Hematopoietic multipotent progenitor cell treated with erythropoietin and hydrocortisone succinate and interleukin-3 and kit ligand, for 6 days (in vitro differentiated cells): ENCODE results near the gene CRIM1.
"Not testable (repeated sequence)": the region's sequence is repeated elsewhere in the genome, so short reads cannot be mapped to it uniquely, and the experiment has no call there.

Source experiments
- DNase-seq: peaks from one replicate; pipeline ENCODE4 v3.0.0-alpha.2; 2015

CRIM1 gene

DNA sequence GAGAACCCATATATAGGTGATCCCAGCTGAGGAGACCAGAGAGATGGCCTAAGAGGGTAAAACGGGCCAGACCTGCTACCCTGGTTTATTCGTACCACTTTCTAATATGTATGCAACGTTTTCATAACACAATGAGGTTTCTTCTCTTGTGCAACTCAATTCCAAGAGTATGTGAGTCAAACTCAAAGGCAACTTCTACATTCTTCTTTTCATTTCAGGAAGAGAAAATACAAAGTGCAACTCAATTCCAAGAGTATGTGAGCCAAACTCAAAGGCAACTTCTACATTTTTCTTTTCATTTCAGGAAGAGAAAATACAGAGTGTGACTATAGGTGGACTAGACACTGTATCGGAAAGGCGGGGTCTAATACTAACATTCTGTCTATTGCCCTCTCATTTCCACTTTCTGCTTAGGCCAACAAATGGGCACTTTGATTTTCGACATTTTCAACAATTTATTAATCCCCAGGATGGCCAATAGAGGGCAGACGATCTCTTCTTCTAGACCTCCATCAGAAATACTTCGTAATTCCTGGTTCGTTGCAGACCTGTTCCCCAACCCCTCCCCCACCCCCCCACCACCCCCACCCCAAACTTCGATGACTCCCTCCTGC is 3.7 kb upstream of the CRIM1 start:
- peak; percentile 77 for DNase-seq

DNA sequence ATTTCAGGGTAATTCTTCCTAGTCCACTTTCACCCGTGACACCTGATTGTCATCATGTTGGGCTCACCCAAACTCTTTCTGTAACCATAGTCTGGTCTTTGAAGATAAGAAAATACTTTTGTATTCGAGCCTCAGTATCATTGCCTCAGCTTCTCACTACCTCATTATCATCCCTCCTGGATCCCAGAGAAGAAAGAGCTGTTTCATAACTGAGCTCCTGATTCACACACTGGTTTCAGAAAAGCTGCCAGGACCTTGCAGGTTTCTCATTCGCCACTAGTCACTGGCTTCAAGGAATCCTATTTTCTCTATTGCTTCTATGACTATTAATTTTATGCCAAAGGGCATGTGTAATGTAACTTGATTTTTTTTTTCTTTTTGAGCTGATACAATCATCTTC is 2.9 kb upstream of the CRIM1 start:
- DNase-seq, result peak; percentile 55

DNA sequence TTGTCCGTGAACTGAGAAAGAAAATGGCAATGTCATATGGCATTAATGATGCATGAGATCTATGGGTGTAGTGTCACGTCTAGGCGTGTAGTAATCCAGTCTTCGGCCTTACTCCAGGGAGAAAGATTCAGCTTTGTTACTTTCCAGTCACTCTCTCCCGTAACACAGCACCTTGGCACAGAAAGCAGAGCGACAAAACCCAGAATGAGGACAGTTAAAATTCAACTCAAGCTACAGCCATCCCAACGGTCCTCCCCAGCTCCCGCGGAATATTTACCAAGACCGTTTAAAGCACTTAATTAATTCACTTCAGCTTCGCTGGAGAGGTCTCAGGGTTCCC is 797 bp upstream of the CRIM1 start:
- DNase-seq, result no peak

DNA sequence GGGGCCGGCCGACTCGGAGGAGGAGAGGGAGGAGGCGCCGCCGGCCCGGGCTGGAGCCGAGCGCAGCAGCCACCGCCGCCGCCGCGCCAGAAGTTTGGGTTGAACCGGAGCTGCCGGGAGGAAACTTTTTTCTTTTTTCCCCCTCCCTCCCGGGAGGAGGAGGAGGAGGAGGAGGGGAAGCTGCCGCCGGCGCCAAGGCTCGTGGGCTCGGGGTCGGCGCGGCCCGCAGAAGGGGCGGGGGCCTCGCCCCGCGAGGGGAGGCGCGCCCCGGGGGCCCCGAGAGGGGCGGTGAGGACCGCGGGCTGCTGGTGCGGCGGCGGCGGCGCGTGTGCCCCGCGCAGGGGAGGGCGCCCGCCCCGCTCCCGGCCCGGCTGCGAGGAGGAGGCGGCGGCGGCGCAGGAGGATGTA is 316 bp downstream of the CRIM1 start:
- no peak for DNase-seq

DNA sequence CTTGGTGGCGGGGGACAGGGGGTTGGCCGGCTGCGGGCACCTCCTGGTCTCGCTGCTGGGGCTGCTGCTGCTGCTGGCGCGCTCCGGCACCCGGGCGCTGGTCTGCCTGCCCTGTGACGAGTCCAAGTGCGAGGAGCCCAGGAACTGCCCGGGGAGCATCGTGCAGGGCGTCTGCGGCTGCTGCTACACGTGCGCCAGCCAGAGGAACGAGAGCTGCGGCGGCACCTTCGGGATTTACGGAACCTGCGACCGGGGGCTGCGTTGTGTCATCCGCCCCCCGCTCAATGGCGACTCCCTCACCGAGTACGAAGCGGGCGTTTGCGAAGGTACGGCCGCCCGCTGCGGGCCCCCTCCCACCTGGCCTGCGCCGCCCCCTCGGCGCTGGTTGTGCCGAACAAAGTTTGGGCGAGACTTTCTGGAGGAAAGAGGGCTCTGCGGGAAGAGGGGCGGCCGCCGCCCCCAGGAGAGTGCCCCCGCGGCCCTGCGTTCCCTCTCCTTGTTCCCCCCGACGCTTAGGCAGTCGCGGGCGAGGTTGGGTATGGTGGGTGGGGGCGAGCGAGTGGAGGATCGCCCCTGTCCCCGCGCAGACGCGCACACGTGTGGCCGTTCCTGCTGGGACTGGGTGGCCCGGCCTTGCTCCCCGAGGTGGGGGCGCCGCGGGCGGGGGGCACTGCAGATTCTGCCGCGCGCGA is 866 bp downstream of the CRIM1 start:
- peak; percentile 53 for DNase-seq

DNA sequence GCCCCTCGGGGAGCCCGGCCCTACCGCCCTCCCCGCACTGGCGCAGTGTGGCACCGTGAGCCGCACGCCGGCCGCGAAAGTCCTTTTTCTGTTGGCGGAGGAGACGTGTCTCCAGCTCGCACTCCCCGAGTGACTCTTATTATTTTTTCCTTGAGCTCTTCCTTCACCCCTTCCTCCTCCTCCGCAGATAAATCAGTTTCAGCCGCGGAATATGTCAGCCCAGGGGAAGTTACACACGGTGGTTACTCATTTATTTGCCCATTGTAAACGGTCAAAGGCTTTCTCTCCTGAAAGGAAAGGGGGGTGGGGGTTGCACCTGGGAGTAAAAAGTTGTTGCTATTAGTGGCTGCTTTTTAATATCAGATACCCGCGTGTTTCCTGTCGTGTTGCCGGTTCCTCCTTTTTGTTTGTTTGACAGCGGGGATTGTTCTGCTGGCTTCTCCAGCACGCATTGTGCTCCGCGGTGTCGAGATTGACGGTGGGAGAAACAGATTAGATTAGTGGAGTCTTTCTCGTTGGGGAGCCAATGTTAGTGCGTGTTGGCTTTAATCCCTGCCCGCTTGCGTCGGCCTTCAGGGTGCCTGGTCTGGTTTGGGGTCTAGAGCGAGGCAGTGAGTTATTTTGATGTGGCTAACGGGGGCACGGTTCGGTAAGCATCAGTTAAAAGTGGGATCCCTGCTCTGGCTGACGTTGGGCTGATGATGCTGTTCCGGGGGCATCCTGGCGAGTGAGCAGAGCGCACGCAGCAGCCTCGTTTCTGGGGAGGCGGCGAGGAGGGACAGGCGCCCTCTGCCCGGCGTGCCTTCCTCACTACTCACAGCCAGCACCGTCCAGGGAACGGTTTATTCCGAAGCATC is 1.6 kb downstream of the CRIM1 start:
- DNase-seq, result peak; percentile 41

DNA sequence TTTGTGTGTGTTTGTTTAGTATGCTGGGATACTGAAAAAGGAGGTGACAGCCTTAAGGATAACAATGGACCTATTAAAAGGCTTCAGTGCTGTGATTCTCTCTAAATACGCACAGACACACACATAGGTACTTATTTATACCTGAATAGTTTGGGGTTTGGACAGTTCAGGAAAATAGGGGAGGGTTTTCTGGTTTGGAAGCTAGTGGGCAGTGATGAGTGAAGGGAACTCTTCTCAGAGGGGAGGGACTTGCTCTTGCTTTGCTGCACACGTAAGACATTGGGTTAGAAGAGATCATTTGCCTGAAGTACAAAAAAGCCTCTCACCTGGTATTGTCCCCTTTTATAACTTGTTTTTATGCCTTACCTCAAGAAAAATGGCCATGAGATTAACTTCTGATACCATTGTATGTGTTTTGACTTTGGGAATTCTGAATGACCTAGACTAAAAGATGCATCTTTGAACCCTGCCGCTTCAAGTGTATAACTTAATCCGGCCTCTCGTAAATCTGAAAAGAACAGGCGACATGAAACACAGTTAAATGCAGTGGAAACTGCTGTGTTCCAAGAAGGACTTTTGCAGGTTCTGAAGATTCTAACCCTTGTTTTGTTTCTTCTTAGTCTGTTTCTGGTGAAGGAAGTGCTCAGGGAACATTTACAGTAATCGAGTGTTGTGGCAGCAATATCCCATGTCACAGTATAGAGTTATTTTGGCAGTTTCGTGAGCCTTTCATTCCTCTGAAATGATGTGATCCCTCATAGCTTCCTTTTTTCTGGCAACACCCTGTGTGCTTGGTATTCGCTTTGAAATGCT is 2.5 kb downstream of the CRIM1 start:
- peak; percentile 30 for DNase-seq

DNA sequence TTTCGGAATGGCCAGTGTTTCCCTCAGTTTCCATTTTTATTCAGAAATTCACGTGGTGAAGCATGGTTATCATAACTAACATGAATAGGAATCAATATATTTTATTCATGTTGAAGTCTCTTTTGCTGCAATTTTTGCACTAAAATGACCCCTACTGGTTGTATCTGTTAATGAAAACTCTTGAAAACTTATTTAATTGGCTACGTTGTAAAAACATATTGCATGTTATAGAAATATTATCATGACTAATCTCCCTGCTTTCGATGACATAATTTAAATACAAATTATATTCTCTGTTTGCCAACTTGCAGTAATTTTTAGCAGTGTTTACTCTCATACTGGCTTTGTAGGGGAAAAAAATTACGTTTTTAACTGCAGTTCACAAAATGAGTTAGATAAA is 3.5 kb downstream of the CRIM1 start:
- DNase-seq, result peak; percentile 50

DNA sequence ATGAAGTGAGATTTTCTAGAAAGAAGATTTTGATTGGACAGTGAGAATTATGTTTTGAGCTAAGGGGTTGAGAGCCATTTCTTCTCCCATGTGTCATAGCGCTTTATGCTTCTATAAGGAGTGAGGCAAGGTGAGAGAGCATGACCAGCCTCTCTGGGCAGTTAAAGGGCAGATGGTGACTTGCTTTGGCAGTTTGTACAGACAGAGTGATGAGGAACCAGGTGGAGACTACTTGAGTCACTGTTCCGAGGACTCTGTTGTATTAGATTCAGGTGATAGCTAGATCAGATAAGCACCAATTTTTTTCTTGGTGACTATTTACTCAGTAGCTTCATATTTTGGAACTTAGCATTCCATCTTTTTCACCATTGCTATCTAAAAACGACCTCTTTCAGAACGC is 4.5 kb downstream of the CRIM1 start:
- DNase-seq, result no peak

DNA sequence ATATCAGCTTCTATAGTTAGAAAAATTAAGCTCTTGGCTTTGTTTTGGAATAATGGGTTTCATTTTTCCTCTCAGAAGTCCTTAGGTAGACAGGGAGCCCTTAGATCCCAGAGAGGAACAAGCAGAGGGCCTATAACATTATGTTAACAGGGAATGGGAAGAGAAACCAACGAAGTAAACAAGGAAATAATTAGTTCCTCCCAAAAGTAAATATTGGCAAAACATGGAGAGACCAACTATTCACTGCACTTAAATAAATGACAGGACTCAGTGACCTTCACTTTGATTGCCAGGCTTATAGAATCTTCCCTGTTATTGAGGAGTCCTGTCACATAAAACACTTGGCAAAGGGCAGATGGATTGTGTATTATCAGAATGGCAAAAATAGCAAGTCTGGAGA is 5.3 kb downstream of the CRIM1 start:
- no peak for DNase-seq

DNA sequence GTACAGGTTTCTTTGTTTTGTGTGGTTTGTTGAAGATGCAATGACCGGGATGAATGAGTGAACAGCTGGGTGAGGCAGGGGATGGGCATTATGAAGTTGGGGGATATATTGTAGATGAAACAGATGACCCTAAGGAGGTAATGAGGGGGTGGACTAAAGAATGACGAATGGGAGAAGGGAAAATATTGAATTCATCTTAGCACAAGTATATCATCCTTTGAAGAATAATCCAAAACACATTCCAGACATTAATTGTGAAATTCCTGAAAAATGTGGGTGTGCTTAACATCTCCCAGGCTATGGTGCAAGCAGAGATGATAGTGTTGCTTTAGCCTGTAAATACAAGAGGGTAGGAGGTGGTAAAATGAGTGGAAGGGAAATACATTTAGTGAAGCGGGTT is 5.8 kb downstream of the CRIM1 start:
- DNase-seq, result no peak

DNA sequence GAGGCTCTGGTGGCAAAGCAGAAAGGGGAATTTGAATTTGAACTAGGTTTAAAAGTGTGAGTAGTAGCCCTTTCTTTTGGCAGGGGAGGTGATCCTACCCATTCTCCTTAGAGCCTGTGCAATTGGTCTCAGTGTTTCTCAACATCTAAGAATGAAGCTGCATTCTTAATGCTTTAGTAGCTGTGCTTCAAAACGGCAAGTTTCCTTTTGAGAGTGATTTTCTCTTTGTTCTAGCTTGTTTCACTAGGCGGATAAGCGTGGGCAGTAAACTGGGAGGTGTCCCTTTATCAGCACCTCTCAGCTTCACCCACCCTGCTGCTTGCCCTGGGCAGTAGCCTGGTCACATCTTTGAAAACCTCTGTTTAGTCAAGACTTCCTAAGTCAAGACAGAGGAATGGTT is 6.7 kb downstream of the CRIM1 start:
- peak; percentile 42 for DNase-seq

DNA sequence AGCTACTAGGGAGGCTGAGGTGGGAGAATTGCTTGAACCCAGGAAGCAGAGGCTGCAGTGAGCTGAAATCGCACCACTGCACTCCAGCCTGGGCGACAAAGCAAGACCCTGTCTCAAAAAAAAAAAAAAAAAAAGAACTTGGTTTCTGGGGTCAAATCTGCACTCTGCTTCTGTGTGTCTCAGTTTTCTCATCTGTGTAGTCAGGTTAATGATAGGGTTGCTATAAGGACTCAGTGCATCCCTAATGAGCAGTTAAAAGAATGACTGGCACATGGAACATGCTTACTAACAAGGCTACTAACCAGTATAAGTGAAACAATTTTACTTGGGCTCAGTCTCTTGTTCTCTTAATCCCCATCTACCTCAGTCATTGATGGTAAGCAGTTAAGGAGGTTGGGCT is 7.5 kb downstream of the CRIM1 start:
- not testable (repeated sequence) for DNase-seq

DNA sequence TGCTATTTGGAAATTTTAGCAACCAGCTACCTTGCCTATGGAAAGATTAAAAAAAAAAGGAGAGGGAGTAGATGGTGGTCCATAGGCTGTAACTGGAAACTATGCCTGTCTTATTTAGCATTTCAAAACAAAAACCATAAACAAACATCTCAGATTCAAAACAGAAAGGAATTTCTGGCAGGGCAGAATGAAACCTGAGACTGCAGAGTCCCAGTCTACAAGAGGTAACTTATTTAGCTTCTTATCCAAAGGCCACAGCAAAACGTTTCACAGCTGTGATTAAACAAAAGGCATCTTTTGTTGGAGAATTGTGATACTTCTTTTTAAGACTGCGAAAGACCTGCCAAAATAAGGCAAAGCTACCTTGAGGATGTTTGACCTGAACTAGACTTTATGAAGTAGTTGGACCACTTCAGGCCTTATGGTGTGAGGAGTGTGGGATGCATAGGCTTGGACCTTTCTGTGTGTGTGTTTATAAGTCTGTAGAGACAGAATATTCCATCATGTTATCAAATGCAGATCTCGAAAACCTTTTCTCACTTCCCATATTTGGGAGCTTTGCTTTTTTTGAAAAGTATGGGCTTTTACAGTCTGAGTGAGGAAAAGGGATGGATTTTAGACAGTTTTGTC is 11.0 kb downstream of the CRIM1 start:
- DNase-seq, result no peak

DNA sequence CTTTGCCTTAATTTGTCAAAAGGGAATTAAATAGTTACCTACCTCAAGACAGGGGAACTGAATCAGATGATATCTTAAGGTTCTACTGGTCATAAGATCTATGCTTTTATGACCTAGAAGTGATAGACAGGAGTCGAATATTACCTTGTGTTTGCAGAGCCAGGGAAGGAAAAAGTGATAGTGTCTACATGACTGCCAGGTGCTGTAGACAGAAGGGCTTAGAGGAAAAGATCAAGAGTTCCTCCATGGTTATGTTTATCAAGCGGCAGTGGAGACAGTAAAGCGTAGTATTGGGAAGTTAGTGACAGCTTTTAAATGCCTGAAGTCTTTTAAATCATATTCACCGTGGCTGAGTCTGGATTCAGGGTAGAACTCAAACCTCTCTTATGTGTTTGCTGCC is 11.9 kb downstream of the CRIM1 start:
- DNase-seq, result no peak

DNA sequence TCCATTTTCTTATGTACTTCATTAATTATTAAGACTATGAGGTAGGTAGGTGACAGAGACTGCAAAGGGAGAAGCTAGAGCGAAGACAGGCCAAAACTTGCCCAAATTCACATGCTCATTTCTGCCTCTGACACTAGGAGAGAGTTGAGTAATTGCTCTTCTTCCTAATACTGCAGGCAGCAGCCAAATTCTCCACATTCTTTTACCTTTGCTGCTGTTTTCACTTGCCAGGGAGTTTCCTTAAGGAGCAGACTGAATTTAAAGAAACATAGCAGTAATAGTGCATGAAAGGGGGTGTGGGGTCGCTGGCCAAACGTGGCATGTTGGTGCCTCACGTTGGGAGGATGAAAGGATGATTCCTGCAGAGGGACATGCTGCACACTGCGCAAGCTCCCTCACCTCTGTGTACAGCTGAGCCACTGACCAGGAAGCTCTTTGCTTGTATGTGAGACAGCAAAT is 12.3 kb downstream of the CRIM1 start:
- DNase-seq, result no peak

DNA sequence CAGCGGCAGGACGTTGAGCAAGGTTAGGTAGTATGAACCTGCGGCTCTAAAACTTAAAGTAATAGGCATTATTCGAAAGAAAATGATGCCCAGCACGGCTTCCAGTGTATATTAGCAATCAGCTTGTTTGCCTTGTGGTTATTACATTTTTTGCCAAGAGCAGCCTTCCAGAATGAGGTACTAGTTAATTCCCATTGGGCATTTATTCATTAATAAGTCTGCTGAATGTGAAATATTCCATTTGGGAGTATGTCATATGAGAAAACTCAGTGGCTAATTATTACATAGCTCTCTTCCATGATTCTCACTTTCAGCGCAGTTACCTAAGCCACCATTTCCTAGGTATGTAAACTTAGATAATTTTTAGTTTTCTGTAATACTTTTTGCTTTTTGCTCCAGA is 12.9 kb downstream of the CRIM1 start:
- no peak for DNase-seq

DNA sequence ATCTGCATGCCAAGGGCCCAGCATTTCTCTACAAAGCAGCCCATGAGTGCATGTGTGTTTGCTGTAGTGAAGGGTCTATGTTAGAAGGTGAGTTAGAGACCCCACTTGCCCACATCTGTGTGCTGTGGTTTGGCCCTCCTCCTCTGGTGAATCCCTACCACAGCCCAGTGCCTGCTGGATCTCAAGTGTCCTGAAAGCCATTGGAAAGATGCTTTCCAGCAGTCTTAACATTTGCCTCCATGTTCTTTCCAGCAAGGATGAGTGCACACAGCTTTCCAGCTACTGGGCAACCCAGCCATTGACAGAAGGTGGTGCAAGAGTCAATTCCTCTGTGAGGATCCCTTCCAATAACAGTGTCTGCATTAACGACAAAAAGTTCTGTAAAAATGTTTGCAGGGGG is 13.6 kb downstream of the CRIM1 start:
- no peak for DNase-seq

DNA sequence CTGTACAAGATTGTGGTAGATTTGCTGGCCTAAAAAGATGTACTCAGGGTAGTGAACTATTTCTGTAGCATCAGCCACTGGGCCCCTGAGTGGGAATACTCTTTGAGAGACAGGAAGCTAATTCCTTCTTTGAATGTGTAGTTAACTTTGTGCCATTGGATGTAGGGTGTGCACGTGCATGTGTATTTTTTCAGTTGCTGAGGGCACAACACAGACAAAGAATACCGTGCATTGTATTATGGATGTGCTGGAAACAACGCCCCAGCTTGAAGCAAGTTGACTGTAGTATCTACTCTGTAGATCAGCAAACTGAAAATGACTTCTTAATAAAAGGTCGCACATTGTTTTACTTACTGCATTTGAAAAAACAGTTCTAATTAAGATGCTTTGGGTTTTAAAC is 14.1 kb downstream of the CRIM1 start:
- no peak for DNase-seq

DNA sequence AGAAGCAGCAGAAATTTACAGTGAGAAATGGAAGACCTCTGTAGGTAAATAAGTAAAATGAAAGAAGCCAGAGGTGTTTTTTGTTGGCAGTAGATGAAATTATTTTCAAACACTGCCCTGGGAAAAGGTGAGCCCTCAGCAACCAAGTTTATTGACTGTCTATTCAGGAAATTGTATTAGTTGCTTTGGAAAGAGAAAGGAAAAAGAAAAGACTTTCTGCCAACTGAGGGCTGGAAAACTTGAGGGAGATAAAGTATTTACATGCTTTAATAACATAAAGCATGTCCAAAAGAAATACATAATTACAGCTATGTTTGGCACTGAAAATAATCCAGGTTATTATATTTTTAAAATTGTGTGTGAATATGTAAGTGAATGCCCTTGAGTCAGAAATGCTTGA is 14.7 kb downstream of the CRIM1 start:
- DNase-seq, result no peak

DNA sequence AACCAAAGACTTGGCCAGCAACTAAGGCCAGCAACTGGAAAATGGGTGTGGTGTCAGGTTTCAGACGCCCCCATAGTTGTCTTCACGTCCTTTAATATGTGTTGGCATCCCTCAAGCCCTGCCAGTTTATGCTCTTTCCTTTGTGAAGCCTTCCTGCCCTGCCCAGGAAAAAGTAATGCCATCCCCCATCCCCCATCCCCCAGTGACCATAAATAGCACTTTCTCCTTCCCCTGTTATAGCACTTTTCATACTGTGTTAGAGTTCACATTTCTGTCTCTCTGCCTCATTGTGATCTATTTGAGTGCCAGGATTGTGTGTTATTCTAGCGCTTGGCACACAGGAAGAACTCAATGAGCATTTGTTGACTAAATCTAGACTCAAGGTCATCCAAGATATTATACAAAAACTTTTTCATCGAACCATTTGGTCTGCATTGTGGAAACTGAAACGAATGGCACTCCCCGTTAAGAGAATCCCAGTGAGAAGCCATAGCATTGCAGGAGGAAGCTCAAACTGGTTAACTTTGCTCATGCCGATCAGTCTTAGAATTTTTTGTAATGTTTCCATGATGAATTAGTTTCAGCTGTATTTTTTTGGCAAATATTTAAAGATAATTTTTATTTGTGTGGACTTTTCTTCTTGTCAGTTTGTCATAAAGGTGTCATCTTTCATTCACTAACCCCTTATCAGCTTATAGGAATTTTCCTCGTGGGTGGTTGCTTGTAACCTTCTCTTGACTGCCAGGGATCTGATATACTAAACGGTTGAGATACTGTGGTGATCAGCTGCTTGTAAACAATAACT is 15.7 kb downstream of the CRIM1 start:
- DNase-seq, result no peak

DNA sequence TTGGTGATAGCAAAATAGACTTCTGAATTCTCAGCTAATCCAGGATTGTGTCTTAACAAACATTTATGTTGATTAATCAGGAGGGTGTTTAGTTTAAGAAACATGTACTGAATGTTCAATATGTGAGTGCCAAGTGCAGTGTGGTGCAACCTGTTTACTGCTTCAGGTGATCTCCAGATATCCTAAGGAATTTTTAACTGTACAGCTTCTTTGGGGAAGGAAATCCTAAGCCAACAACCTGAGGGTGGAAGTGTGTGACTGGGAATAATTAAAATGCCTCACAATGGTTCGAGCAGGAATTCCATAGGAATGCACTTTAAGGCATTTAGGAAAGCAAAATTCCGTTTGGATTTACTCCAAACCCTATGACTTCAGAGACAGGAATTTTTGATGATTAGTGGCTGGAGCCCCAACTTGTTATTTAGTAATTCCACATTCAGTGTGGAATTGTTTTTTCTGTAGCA is 16.4 kb downstream of the CRIM1 start:
- no peak for DNase-seq
